Spinal cord (tissue), 10 donors: ENCODE measurements around the gene NOC4L. TPM values are rescaled to one million over a fixed set of nuclear protein-coding genes. Genes with fewer than 3 reads are reported as not detected.

Experiments used
- DNase-seq, 6 donors: peaks; one replicate each; pipeline versions ENCODE4 v3.0.0 to v3.0.0-alpha.2; 2013 to 2015; ENCODE audit warnings: low spot score in 6 of 6, low read depth in 4 of 6
- H3K27ac ChIP-seq: one replicate; pipeline ENCODE4 v1.5.1; 2013; ENCODE audit warnings: low read depth, low read length, control low read depth
- H3K27me3 ChIP-seq: one replicate; pipeline ENCODE4 v1.6.1; 2013; ENCODE audit warnings: low read length; ENCODE audit not compliant: control insufficient read depth, insufficient read depth
- H3K36me3 ChIP-seq: one replicate; pipeline ENCODE4 v1.6.1; 2013; ENCODE audit warnings: low read length; ENCODE audit not compliant: control insufficient read depth, insufficient read depth
- H3K4me1 ChIP-seq: one replicate; pipeline ENCODE4 v1.6.1; 2013; ENCODE audit warnings: low read length; ENCODE audit not compliant: control insufficient read depth, insufficient read depth
- H3K4me3 ChIP-seq: one replicate; pipeline ENCODE4 v1.5.1; 2013; ENCODE audit warnings: low read depth, low read length, control low read depth
- H3K9me3 ChIP-seq: one replicate; pipeline ENCODE4 v1.6.1; 2013; ENCODE audit warnings: low read length; ENCODE audit not compliant: control insufficient read depth, insufficient read depth
- WGBS: methylation state at CpG from one replicate; pipeline ENCODE4 v1.1.5; 2013; ENCODE audit warnings: missing lambda C conversion rate; ENCODE audit not compliant: insufficient coverage; 5-methylcytosine and 5-hydroxymethylcytosine counted together
- polyA plus RNA-seq, 2 donors: library from polyadenylated mRNA; unstranded; fragments of 120-200 nt; gene quantifications; one replicate each; pipeline ENCODE4 v1.2.1, GENCODE V29; 2013; ENCODE audit not compliant: insufficient read length in 2 of 2
- total RNA-seq, 2 donors: library from RNA; depleted of rRNA in 1 of 2; stranded (reverse); fragments of 120-200 nt in 1 of 2; fragments of >200 nt in 1 of 2; gene quantifications; one replicate each; pipeline versions ENCODE4 v1.2.3 to v1.2.4, GENCODE V29; 2013 to 2014
- donor health status: healthy.

Gene NOC4L
- total and polyA plus RNA-seq, 4 donors, result 6.1 to 26.8 (median 16.3) TPM

GRCh38 chr12:132154341-132154761 is 10.1 kb downstream of the NOC4L start:
- H3K4me3 ChIP-seq, result no peak overlapping the region
- peaks cover 2% of the 10 kb centered on the region for H3K9me3 ChIP-seq
- no peak overlapping the region for H3K27ac ChIP-seq
- peaks cover 19% of the 10 kb centered on the region for H3K4me1 ChIP-seq
- DNase-seq, result no peak
- WGBS, result 71% methylated on average over 18 of the region's 21 CpGs
- peaks cover 86% of the 10 kb centered on the region for H3K36me3 ChIP-seq
- no peaks in the 10 kb centered on the region for H3K27me3 ChIP-seq

DNA sequence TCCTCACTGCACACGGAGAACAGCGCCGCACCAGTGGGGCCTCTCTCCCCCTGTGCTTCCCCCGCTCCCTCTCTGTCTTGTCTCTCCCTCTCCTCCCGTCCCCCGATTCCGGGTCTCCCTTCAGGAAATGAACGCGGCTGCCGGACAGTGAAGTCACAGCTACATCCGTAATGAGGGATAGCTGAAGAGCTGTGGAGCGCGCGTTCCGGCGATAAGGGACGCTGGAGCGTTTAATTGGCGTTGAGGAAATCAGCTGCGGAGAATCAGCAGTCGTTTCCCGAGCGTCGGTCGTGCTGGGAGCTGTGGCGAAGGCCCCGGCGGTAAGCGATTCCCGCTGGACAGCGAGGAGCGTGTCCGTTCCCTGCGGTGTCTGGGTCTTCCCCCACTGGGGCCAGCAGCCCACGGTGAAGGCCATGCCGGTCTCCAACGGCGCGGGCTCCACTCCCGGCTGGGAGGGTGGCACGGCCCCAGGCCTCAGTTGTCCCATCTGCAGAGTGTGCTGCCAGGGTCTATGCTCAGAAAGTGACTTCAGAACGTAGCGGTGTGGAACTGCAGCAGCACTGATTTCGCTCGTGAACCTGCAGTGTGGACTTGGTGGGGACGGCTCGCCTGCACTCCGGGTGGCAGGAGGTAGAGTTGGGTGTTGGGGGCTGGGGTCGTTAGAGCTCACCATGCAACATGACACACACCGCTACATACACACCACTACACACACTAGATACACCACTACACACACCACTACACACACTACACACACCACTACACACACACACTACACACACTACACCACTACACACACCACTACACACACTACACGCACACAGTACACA is 10.9 kb downstream of the NOC4L start:
- WGBS, result 68% methylated on average over 39 of the region's 51 CpGs
- no peak overlapping the region for H3K27ac ChIP-seq
- DNase-seq, result peak in 1 of 6 donors; percentile 55
- no peaks in the 10 kb centered on the region for H3K9me3 ChIP-seq
- H3K4me1 ChIP-seq, result peaks cover 24% of the 10 kb centered on the region
- H3K4me3 ChIP-seq, result no peak overlapping the region
- H3K27me3 ChIP-seq, result no peaks in the 10 kb centered on the region
- peaks cover 86% of the 10 kb centered on the region for H3K36me3 ChIP-seq

DNA sequence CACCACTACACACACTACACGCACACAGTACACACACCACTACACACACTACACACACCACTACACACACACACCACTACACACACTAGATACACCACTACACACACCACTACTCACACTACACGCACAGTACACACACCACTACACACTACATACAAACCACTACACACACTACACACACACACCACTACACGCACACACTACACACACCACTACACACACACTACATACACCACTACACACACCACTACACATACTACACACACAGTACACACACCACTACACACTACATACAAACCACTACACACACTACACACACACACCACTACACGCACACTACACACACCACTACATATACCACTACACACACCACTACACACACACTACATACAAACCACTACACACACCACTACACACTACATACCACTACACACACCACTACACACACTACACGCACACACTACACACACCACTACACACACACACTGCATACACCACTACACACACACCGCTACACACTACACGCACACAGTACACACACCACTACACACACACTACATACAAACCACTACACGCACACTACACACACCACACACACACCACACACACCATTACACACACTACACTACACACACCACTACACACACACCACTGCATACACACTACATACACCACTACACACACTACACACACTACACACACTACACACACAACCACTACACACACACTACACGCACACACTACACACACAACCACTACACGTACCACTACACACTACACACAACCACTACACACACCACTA is 11.7 kb downstream of the NOC4L start:
- H3K4me1 ChIP-seq, result peaks cover 24% of the 10 kb centered on the region
- no peak overlapping the region for H3K27ac ChIP-seq
- no peaks in the 10 kb centered on the region for H3K27me3 ChIP-seq
- no peak for DNase-seq
- H3K9me3 ChIP-seq, result no peaks in the 10 kb centered on the region
- H3K4me3 ChIP-seq, result no peak overlapping the region
- peaks cover 86% of the 10 kb centered on the region for H3K36me3 ChIP-seq
- 96% methylated on average over 10 of the region's 10 CpGs for WGBS

- Histone ChIP-seq H3K9me3 (no peaks in the 10 kb centered on the region), H3K4me1 (peaks cover 24% of the 10 kb centered on the region), H3K36me3 (peaks cover 78% of the 10 kb centered on the region), H3K27ac (no peak overlapping the region), H3K4me3 (no peak overlapping the region), H3K27me3 (no peaks in the 10 kb centered on the region)
- 93% methylated on average over 8 of the region's 8 CpGs for WGBS
- no peak for DNase-seq
These were observed 12.5 kb downstream of the NOC4L start for GRCh38 chr12:132156573-132157325.

- Histone ChIP-seq H3K4me1 (peaks cover 35% of the 10 kb centered on the region), H3K36me3 (peaks cover 67% of the 10 kb centered on the region), H3K9me3 (no peaks in the 10 kb centered on the region), H3K27ac (no peak overlapping the region), H3K27me3 (no peaks in the 10 kb centered on the region), H3K4me3 (no peak overlapping the region)
- 94% methylated on average over 5 of the region's 5 CpGs for WGBS
- DNase-seq, result no peak
These were observed 13.6 kb downstream of the NOC4L start for GRCh38 chr12:132157733-132158409.

- no peak for DNase-seq
- peaks cover 41% of the 10 kb centered on the region for H3K4me1 ChIP-seq
- peaks cover 57% of the 10 kb centered on the region for H3K36me3 ChIP-seq
- no peak overlapping the region for H3K27ac ChIP-seq
- 92% methylated on average over 36 of the region's 37 CpGs for WGBS
- H3K4me3 ChIP-seq, result no peak overlapping the region
- no peaks in the 10 kb centered on the region for H3K9me3 ChIP-seq
- H3K27me3 ChIP-seq, result peaks cover 4% of the 10 kb centered on the region
These were observed 14.7 kb downstream of the NOC4L start for GRCh38 chr12:132158677-132159554.

DNA sequence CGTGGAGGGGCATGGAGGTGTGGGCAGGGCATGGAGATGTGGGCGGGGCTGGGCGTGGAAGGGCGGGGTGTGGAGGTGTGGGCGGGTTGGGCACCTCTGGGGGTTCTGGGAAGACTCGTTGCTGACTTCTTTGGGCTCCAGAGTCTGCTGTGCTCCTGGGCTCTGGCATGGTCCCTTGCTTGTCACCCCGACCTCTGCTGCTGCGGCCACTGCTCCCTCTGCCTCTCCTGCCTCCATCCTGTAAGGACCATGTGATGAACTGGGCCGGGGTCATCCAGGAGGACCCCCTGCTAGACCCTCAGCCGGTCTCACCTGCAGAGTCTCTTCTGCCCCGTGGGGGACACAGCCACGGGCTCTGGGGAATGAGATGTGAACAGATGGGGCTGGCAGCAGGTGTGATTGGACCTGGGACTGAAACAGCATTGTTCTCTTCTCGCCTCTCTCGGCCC is 15.3 kb downstream of the NOC4L start:
- Histone ChIP-seq H3K27ac (no peak overlapping the region), H3K9me3 (no peaks in the 10 kb centered on the region), H3K27me3 (peaks cover 4% of the 10 kb centered on the region), H3K36me3 (peaks cover 54% of the 10 kb centered on the region), H3K4me1 (peaks cover 35% of the 10 kb centered on the region), H3K4me3 (no peak overlapping the region)
- no peak for DNase-seq
- 80% methylated on average over 13 of the region's 14 CpGs for WGBS

- H3K9me3 ChIP-seq, result no peaks in the 10 kb centered on the region
- H3K4me3 ChIP-seq, result no peak overlapping the region
- H3K36me3 ChIP-seq, result peaks cover 51% of the 10 kb centered on the region
- H3K27me3 ChIP-seq, result peaks cover 4% of the 10 kb centered on the region
- H3K27ac ChIP-seq, result no peak overlapping the region
- WGBS, result 70% methylated on average over 16 of the region's 16 CpGs
- peaks cover 32% of the 10 kb centered on the region for H3K4me1 ChIP-seq
- no peak for DNase-seq
These were observed 15.8 kb downstream of the NOC4L start for GRCh38 chr12:132160016-132160415.
